Measurements from ENCODE around the gene FAM25A. TPM values are rescaled to one million over a fixed set of nuclear protein-coding genes. Genes with fewer than 3 reads are reported as not detected.

FAM25A gene
- total RNA-seq, 1 donor from 2014 or later: not detected

GRCh38 chr10:87058171-87058570, 38.1 kb downstream of the FAM25A start:
- no peaks in the 10 kb centered on the region for H3K27me3 ChIP-seq
- peaks cover 99% of the 10 kb centered on the region for H3K36me3 ChIP-seq
- intact Hi-C loops (cut with DNase I): no loop called here
- peaks cover 6% of the 10 kb centered on the region for H3K4me1 ChIP-seq
- DNase-seq: no peak
- no peak overlapping the region for H3K4me3 ChIP-seq
- H3K27ac ChIP-seq: no peak overlapping the region
- no peaks in the 10 kb centered on the region for H3K9me3 ChIP-seq
- ATAC-seq: no peak
- TF ChIP-seq CTCF (IDR thresholded peaks at IDR 0.05): no peak

- Histone ChIP-seq H3K4me3 (no peak overlapping the region), H3K9me3 (no peaks in the 10 kb centered on the region)
Measured at GRCh38 chr10:87059401-87059800, 39.3 kb downstream of the FAM25A start.

GRCh38 chr10:87060280-87060928, 40.3 kb downstream of the FAM25A start:
- no peak for TF ChIP-seq CTCF (IDR thresholded peaks at IDR 0.05)
- H3K36me3 ChIP-seq: peaks cover 100% of the 10 kb centered on the region
- ATAC-seq (no peak), DNase-seq (no peak)
- H3K27me3 ChIP-seq: no peaks in the 10 kb centered on the region
- H3K4me3 ChIP-seq: no peak overlapping the region
- intact Hi-C loops (cut with DNase I): no loop called here
- no peak overlapping the region for H3K27ac ChIP-seq
- H3K9me3 ChIP-seq: no peaks in the 10 kb centered on the region
- no peaks in the 10 kb centered on the region for H3K4me1 ChIP-seq

More at GRCh38 chr10:87059401-87059800, 39.3 kb downstream of the FAM25A start:
- H3K27me3 ChIP-seq: no peaks in the 10 kb centered on the region
- H3K4me1 ChIP-seq: peaks cover 6% of the 10 kb centered on the region
- H3K27ac ChIP-seq: no peak overlapping the region
- DNase-seq (no peak), ATAC-seq (no peak)
- no peak for TF ChIP-seq CTCF (IDR thresholded peaks at IDR 0.05)
- H3K36me3 ChIP-seq: peaks cover 100% of the 10 kb centered on the region
- intact Hi-C loops (cut with DNase I): no loop called here

- intact Hi-C loops (cut with DNase I): no loop called here
- Histone ChIP-seq H3K27me3 (no peaks in the 10 kb centered on the region), H3K36me3 (peaks cover 98% of the 10 kb centered on the region), H3K9me3 (no peaks in the 10 kb centered on the region), H3K4me1 (no peaks in the 10 kb centered on the region), H3K27ac (no peak overlapping the region), H3K4me3 (no peak overlapping the region)
- TF ChIP-seq CTCF (IDR thresholded peaks at IDR 0.05): no peak
- ATAC-seq: no peak
- DNase-seq: no peak
Measured at GRCh38 chr10:87064651-87065050, 44.6 kb downstream of the FAM25A start.

GRCh38 chr10:87066178-87066577, 46.1 kb downstream of the FAM25A start:
- H3K4me1 ChIP-seq: no peaks in the 10 kb centered on the region
- no peaks in the 10 kb centered on the region for H3K9me3 ChIP-seq
- no peak for TF ChIP-seq CTCF (IDR thresholded peaks at IDR 0.05)
- no peak overlapping the region for H3K27ac ChIP-seq
- H3K36me3 ChIP-seq: peaks cover 98% of the 10 kb centered on the region
- no peak for ATAC-seq
- no peak for DNase-seq
- intact Hi-C loops (cut with DNase I): no loop called here
- H3K4me3 ChIP-seq: no peak overlapping the region
- no peaks in the 10 kb centered on the region for H3K27me3 ChIP-seq

GRCh38 chr10:87066865-87067264, 46.8 kb downstream of the FAM25A start:
- intact Hi-C loops (cut with DNase I): no loop called here
- Histone ChIP-seq H3K4me3 (no peak overlapping the region), H3K9me3 (no peaks in the 10 kb centered on the region), H3K36me3 (peaks cover 97% of the 10 kb centered on the region), H3K4me1 (no peaks in the 10 kb centered on the region), H3K27me3 (no peaks in the 10 kb centered on the region), H3K27ac (no peak overlapping the region)
- ATAC-seq (no peak), DNase-seq (no peak)
- TF ChIP-seq CTCF (IDR thresholded peaks at IDR 0.05): no peak

Data from upper lobe of right lung (tissue), 1 donor.